NOMO-1 (cell line): ENCODE data around the gene COL23A1.

Source experiments
- DNase-seq, 2 experiments: peaks; one replicate each; lab custom pipeline; 2025; ENCODE audit not compliant: unreplicated experiment in 2 of 2; lab: John Stamatoyannopoulos, UW

COL23A1 gene

DNA sequence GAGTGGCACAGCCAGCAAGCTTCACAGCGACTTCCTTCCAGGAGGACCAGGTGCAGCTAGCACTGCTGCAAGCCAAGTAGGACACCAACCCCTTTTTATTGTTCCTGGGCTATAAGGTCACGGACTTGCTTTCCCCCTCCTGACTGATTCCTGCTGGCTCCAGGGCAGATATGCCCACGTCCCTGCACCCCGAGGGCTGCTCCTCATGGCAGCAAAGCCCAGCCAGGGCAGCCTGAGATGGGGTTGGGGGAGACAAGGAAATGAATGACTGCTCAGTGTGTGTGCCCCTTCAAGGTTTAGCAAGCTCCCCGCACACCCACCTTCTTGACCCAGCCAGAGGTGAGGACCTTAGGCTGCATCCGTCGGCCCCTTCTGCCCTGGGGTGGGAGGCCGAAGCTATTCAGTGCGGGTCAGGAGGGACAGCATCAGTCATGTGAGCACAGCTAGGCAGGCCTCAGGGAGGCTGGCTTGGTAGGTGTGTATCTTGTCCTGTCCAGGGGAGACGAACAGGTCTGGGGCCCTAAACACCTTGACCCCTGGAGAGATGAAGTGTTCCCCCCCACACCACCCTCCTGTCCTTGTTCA, 221.4 kb downstream of the COL23A1 start:
- DNase-seq = no peak

DNA sequence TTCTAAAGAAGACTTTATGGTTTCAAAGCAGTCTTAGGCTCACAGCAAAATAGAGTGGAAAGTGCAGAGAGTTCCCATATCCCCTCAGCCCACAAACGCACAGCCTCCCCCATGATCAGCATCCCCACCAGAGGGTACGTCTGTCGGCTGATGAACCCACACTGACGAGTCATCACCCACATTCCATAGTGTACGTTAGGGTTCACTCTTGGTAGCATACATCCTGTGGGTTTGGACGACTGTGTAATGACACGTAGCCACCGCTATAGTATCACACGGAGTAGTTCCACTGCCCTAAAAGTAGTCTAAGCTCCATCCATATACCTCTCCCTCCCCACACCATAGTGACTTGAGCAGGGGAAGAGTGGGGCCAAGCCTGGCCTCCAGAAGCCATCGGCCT, 221.9 kb downstream of the COL23A1 start:
- DNase-seq = no peak

GRCh38 chr5:178367736-178368120, 222.5 kb downstream of the COL23A1 start:
- no peak for DNase-seq

GRCh38 chr5:178366998-178367735, 223.0 kb downstream of the COL23A1 start:
- no peak for DNase-seq

DNA sequence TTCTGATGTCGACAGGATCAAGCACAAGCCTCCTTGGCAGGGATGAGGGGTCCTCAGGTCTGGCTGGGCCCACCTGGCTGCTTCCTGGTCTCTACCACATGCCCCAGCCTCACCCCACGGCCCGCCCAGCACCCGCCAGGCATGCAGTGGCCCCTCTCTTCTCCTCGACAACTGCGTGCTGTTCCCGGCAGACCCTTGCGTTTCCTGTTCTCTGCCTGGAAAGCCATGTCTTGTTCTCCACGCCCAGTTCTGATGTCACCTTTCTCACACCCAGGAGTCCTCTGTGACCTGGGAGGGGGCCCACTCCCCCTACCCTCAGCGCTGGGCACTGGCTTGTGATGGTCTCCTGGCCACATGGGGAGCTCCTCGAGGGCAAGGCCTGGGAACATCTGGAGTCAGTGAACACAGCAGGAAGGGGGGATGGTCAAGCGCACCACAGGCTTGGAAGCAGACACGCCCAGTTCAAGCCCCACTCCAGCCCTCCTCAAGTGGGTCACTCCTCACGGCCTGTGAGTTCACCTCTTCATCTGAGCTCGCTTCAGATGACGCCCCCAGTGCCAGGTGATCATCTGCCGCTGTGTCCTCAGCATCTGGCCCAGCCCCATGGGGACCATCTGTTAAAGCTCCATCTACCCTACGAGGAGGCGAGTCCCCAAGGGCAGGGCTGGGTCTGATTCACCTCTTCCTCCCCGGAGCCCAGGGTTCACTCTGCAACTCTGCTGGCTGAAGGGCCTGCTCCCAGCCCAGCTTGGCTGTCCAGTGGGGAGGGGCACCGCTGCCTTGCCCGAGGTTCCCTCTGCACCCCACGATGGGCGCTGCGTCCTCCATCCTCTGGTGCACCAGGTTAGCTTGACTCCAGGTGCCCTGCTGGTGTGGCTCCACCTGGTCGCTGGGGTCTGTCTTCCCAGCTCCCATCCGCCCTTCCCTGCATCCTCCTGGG, 224.4 kb downstream of the COL23A1 start:
- no peak for DNase-seq

DNA sequence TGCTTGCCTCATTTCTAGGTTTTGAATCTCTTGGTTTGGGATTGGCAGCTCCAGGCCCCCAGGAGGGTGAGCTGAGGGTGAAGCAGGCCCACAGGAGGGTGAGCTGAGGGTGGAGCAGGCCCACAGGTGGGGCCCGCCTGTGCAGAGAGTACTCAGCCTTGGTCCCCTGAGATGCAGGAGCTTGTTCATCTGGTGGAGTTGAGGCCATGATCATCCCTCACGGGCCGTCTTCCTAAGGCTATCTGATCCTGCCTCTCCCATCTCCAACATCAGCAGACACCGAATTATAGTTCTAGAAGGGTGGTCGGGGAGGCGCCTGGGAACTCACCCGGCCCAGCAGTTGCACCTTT, 225.9 kb downstream of the COL23A1 start:
- no peak for DNase-seq

- DNase-seq = no peak
These were observed 226.5 kb downstream of the COL23A1 start for GRCh38 chr5:178363501-178364325.

- no peak for DNase-seq
These were observed 228.3 kb downstream of the COL23A1 start for GRCh38 chr5:178361657-178362445.

DNA sequence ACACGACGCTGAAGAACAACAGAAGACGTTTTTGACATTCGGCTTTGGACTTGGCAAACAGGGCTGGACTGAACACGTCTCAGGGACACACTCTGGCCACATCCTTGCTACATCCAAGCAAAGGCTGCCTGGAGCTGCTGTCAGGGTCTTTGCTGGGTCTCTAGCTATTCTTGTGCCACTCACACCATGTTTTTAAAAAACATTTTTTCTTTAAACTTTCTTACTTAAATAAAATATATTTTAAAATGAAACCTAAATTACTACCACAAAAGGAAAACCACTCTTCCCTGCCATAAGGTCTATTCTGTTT, 229.3 kb downstream of the COL23A1 start:
- no peak for DNase-seq

- peak; percentile 10 to 21 for DNase-seq
These were observed 229.8 kb downstream of the COL23A1 start for GRCh38 chr5:178360222-178360925.

- no peak for DNase-seq
These were observed 230.5 kb downstream of the COL23A1 start for GRCh38 chr5:178359738-178360137.

DNA sequence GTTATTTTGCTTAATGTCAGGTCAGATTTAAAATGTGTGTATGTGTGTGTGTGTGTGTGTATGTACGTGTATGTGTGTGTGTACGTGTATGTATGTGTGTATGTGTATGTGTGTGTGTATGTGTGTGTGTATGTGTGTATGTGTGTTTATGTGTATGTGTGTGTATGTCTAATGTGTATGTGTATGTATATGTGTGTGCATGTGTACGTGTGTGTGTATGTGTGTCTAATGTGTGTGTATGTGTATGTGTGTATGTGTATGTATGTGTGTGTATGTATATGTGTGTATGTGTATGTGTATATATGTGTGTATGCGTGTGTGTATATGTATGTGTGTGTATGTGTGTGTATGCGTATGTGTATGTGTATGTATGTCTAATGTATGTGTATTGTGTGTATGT, 232.5 kb downstream of the COL23A1 start:
- no peak for DNase-seq

- DNase-seq = no peak
These were observed 233.1 kb downstream of the COL23A1 start for GRCh38 chr5:178357121-178357521.

- DNase-seq = no peak
These were observed 233.7 kb downstream of the COL23A1 start for GRCh38 chr5:178356431-178356872.

GRCh38 chr5:178355671-178356070, 234.5 kb downstream of the COL23A1 start:
- DNase-seq = no peak

DNA sequence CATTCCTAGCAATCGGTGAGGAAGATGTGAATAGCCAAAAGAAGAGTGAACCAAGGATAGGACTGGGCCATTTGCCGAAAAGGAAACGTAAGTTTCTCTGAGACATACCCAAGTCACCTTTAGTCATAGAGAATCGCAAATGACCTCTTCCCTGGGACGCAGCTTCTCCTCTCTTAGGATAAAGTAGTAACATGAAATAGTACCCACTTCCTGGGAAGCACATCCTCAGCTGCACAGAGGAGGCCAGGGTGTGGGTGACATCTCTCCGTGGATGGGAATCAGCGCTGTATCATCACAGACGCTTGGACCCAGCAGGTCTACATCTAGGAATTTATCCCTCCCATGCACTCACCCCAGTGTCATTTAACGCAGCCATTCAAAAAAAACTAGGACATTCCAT, 236.7 kb downstream of the COL23A1 start:
- DNase-seq = no peak

DNA sequence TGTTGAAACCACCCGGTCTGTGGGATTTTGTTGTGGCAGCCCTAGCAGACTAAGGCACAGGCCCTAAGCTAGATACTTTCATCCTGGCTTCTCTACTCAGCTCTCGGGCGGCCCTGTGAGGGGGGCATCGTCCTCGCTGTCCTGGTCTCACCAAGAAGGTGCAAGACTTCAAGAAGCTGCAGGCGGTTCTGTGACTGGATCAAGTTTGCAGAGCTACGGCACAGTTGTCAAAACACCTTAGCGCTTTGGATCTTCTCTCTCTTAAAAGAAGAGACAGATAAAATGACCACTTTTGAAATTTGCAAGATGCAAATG, 238.2 kb downstream of the COL23A1 start:
- DNase-seq = no peak

DNA sequence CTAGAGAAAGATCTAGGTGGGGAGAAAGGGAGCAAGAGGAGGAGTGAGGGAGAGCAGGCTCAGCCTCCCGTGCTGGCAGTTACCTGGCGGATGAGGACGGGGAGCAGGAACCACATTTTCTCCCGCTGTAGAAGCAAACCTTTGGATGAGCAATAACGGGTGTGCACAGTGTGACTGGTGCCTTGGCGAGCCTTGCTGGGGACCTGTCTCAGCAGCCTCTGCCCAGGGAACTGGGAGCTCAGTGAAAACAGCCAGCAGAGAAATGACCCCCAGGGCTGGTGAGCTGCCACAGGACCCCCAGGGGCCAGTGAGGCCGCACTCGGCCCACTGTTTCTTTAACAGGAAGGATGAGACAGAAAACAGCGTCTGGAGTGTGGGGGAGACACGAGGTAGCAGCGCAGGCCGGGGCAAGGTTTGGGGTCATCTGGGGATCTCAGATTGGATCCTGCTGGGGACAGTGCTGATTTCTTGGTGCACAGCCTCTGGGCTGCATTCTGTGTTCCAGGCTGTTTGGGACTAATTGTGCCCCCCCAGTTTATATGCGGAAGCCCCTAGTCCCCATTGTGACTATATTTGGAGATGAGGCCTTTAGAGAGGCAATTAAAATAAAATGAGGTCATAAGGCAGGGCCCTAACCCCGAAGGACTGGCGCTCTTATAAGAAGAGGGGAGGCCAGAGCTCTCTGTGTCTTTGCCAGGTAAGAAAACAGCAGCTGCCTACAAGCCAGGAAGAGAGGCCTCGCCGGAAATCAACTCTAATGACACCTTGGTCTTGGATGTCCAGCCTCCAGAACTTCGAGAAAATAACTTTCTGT, 238.8 kb downstream of the COL23A1 start:
- DNase-seq = no peak
